Ectodermal cell (in vitro differentiated cells): ENCODE results near the gene PIGC.

Source experiments
- H3K27ac ChIP-seq: 2 replicates; pipeline ENCODE4 v1.7.0; 2013; ENCODE audit warnings: mild to moderate bottlenecking, low read depth, low read length; ENCODE audit not compliant: insufficient read depth, poor library complexity, severe bottlenecking
- H3K27me3 ChIP-seq: 2 replicates; pipeline ENCODE4 v1.7.0; 2013; ENCODE audit warnings: mild to moderate bottlenecking, low read length; ENCODE audit not compliant: insufficient read depth, control insufficient read depth, poor library complexity, severe bottlenecking
- H3K36me3 ChIP-seq: one replicate; pipeline ENCODE4 v1.7.0; 2013; ENCODE audit warnings: low read length; ENCODE audit not compliant: control insufficient read depth, insufficient read depth
- H3K4me1 ChIP-seq: one replicate; pipeline ENCODE4 v1.7.0; 2013; ENCODE audit warnings: low read length; ENCODE audit not compliant: control insufficient read depth, insufficient read depth
- H3K4me3 ChIP-seq: 2 replicates; pipeline ENCODE4 v1.7.0; 2013; ENCODE audit warnings: low read depth, low read length, control low read depth; ENCODE audit not compliant: insufficient read depth
- H3K9me3 ChIP-seq: 2 replicates; pipeline ENCODE4 v1.7.0; 2013; ENCODE audit warnings: mild to moderate bottlenecking, low read length, moderate library complexity; ENCODE audit not compliant: control insufficient read depth
- WGBS, 2 experiments: methylation state at CpG; one replicate each; pipeline ENCODE4 v1.1.7; 2013; ENCODE audit warnings: missing lambda C conversion rate in 2 of 2; 5-methylcytosine and 5-hydroxymethylcytosine counted together

Gene PIGC

DNA sequence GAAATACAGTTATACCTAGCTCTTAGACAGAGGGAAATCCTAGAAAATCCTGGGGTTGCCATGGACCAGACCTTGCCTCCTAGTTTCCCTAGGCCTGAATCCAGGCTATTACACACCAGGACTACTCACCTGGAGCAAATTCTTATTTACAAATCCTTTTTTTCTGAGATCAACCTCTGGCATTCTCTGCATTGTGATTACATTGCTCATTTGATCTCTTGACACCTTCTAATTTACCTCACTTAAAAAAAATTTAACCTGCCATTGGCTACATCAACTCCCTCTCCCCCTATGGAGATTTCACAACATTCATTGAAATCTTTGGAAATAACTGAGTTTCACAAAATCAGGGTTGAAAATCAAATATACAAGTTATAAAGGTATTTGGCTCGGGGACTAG lies 26.3 kb downstream of the PIGC start:
- WGBS, 2 experiments = 92 to 100% methylated on average over 1 of the region's 1 CpG
- no peak overlapping the region for H3K4me3 ChIP-seq
- H3K27ac ChIP-seq = peak overlapping the region; percentile 46
- no peaks in the 10 kb centered on the region for H3K27me3 ChIP-seq
- H3K9me3 ChIP-seq = no peaks in the 10 kb centered on the region
- peaks cover 4% of the 10 kb centered on the region for H3K4me1 ChIP-seq
- no peaks in the 10 kb centered on the region for H3K36me3 ChIP-seq

DNA sequence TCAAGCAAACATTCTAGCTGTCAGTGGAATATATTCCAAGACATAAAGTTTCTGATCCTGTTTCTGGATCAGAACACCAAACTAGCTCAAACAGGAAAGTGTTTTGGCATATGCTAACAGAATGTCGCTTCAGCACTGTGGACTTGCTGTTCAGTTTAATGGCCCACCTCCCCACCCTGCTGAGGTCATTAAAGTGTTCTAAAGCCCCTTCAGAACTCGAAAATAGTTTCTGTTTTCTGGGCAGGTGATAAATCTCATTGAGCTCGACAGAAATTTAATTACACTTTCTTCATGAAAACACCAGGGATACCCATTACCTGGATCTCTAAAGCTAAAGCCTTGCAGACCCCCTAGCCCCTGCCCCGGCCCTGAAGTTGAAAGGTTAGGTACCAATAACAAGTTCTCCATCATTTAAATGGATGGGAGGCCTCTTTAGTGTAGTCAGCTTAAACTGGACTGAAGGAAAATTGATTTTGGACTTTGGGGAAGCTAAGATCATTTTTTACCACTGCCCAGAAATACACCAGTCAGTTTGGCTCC lies 27.3 kb downstream of the PIGC start:
- Histone ChIP-seq H3K4me1 (peaks cover under 1% of the 10 kb centered on the region), H3K4me3 (no peak overlapping the region), H3K36me3 (no peaks in the 10 kb centered on the region), H3K27ac (no peak overlapping the region), H3K27me3 (no peaks in the 10 kb centered on the region), H3K9me3 (no peaks in the 10 kb centered on the region)
- WGBS, 2 experiments = 88 to 89% methylated on average over 4 of the region's 4 CpGs

DNA sequence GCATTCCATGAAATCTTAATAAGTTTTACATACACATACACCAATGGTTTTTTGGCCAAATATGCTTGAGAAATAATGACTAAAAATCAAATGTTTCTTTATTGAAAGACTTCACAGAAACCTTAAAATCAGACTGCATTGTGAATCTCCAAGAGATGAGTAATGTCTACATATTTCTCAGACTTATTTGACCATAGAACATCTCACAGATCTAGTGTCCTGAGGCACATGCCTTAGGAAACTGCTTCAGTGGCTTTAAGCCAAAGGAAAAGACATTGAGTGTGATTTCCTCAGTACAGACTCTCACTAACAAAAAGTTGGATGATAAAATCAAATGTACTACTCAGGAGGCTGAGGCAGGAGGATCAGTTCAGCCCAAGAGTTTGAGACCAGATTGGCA lies 29.5 kb downstream of the PIGC start:
- Histone ChIP-seq H3K9me3 (no peaks in the 10 kb centered on the region), H3K27me3 (no peaks in the 10 kb centered on the region), H3K36me3 (no peaks in the 10 kb centered on the region), H3K27ac (no peak overlapping the region), H3K4me1 (no peaks in the 10 kb centered on the region), H3K4me3 (no peak overlapping the region)

DNA sequence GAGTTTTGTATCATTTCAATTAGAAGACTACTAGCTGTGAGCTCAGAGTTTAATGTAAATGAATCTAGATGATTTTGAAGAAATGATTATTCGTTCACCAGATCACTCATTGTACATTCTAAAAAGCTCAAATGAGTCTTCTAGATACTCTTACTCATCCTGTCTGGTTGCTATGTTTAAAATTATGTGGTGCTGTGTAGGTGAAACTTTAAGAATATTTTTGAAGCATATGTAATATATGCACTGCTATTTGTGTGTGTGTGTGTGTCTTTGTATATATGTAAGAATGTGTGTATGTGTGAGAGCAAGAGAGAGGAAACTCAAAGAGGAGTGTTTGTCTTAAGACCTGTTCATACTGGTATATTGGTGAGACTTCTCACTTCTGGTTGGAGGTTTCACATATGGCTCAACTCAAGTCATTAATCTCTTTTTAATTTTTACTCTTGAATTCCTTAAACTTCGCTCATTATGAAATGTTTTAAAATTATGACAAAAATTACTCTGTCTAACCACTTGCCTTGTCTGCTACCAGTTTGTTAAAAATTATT lies 32.0 kb downstream of the PIGC start:
- 86% methylated on average over 1 of the region's 2 CpGs; no CpG with 5 or more reads in 1 of the 2 experiments for WGBS, 2 experiments
- H3K4me1 ChIP-seq = no peaks in the 10 kb centered on the region
- H3K36me3 ChIP-seq = no peaks in the 10 kb centered on the region
- no peak overlapping the region for H3K4me3 ChIP-seq
- no peak overlapping the region for H3K27ac ChIP-seq
- H3K27me3 ChIP-seq = no peaks in the 10 kb centered on the region
- no peaks in the 10 kb centered on the region for H3K9me3 ChIP-seq

DNA sequence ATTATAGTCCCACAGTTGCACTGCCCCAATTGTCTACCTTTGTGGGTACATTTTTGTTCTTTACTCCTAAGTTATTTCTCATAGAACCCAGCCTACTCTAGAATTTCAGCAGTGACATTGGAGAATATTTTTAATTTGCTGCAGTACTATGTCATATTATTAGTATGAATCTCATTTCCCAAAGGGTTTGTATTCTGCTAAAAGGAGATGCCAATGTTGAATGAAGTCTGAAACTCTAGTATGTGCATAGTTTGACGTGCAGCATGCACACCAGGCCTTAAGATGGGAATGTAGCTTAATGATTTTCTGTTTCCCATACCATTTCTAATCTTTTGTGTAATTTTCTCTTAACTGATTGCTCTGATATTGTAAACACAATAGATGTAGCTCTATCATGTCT lies 33.8 kb downstream of the PIGC start:
- Histone ChIP-seq H3K4me3 (no peak overlapping the region), H3K4me1 (no peaks in the 10 kb centered on the region), H3K9me3 (no peaks in the 10 kb centered on the region), H3K27ac (no peak overlapping the region), H3K27me3 (no peaks in the 10 kb centered on the region), H3K36me3 (no peaks in the 10 kb centered on the region)
- 83 to 100% methylated on average over 1 of the region's 1 CpG for WGBS, 2 experiments

DNA sequence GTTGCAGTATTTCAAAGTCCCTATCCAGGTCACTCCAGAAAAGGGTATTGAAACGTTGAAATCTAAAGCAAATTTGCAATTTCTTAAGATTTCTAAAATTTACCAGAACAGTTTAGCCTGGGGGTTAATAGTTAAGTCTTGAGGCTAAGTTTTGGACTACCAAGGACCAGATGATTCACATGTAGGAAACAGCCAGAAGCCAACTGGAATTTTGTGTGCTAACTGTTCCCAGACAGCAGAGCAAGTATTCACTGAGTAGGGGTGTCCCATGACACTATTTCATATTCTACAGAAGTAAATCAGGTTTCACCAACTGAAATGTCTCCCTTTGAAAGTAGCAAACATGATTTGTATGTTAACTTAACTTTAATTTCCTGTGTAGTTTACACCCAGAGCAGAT lies 34.9 kb downstream of the PIGC start:
- no peaks in the 10 kb centered on the region for H3K4me1 ChIP-seq
- H3K4me3 ChIP-seq = no peak overlapping the region
- H3K9me3 ChIP-seq = no peaks in the 10 kb centered on the region
- no peaks in the 10 kb centered on the region for H3K27me3 ChIP-seq
- H3K27ac ChIP-seq = no peak overlapping the region
- 95 to 100% methylated on average over 1 of the region's 1 CpG for WGBS, 2 experiments
- H3K36me3 ChIP-seq = no peaks in the 10 kb centered on the region

DNA sequence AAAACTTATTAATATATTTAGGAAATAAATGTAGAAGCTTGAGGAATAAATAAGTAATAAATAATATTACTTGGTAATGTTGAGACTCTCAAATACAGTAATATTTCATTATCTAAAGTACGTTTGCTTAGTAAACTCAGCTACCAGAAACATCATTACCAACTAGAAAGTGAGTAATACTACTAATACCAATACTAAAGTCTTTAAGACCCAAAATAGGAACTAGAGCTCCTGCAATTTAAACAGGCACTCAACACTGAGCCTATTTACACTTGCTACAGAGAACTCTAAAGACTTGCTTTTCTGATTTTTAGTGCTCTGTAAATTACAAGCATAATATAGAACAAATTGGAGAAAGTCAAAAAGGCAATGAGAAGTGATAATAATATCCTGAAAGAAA lies 36.9 kb downstream of the PIGC start:
- Histone ChIP-seq H3K36me3 (no peaks in the 10 kb centered on the region), H3K9me3 (no peaks in the 10 kb centered on the region), H3K27me3 (no peaks in the 10 kb centered on the region), H3K4me3 (no peak overlapping the region), H3K4me1 (no peaks in the 10 kb centered on the region), H3K27ac (no peak overlapping the region)
- WGBS, 2 experiments = 86 to 92% methylated on average over 1 of the region's 1 CpG

DNA sequence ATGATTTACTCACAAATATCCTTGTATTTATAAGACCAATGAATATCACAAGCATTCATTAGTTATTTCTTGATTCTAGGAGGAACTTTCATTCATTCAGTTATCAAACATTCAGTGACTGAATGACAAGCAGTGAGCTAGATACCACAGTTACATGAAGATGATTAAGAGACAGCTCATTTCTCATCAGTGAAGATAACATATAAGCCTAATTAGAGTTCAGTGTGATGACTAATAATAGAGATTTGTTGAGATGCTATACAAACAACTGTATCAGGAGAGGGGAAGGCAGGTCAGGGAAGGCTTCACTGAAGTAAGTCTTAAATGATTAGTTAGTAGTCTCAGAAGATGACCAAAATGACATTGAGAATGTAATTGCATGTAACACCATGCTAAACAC lies 38.0 kb downstream of the PIGC start:
- Histone ChIP-seq H3K27ac (no peak overlapping the region), H3K4me1 (no peaks in the 10 kb centered on the region), H3K27me3 (no peaks in the 10 kb centered on the region)

DNA sequence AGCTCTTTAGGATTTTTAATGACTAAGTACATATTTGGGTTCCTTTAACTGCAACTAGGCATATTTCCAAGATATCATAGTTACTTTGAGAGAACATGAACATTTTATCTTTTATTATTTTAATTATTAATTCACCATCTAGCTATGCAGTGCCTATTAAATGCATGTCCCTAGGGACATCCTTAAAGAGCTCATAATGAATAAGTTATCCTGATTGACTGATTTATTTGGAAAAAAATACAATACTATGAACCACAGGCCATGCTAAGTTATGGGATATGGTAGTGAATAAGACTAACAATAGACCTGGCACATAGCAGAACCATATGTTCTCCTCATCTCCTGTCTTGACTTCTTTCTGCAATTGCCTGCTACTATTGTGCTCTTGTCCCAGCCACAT lies 39.7 kb downstream of the PIGC start:
- Histone ChIP-seq H3K36me3 (no peaks in the 10 kb centered on the region), H3K27ac (no peak overlapping the region), H3K27me3 (no peaks in the 10 kb centered on the region), H3K9me3 (no peaks in the 10 kb centered on the region), H3K4me3 (no peak overlapping the region), H3K4me1 (no peaks in the 10 kb centered on the region)

More for the DNA sequence above, 38.0 kb downstream of the PIGC start:
- Histone ChIP-seq H3K36me3 (no peaks in the 10 kb centered on the region), H3K9me3 (no peaks in the 10 kb centered on the region), H3K4me3 (no peak overlapping the region)

DNA sequence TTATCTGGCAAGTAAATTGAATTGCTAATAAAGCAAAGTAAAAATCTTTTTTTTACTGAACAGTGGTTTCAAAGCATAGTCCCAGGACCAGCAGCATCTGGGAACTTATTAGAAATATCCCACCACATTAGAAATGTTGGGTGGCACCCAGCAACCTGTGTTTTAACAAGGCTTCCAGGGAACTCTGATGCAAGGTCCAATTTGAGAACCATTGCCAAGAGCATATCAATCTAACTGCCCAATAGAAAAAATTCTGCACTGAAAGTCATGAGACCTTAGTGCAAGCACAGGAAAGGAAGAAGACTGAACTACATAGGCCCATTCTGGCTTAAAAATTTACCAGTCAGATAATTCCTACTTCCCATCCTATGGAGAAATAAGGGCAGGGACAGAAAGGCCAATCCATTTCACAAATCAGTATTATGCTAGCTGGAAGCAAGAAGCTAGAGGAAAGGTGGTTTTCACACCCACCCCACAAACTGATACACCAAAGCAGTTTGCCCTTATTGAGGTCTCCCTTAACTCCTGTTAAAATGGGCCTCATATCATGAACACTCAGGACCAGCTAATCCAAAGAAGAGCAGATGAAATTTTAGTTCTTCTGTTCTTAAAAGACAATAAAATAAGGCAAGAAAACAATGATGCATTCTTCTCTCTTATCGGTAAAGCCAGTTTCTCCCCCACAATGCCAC lies 40.8 kb downstream of the PIGC start:
- 82 to 94% methylated on average over 1 of the region's 1 CpG for WGBS, 2 experiments
- Histone ChIP-seq H3K4me3 (no peak overlapping the region), H3K4me1 (no peaks in the 10 kb centered on the region), H3K36me3 (no peaks in the 10 kb centered on the region), H3K27me3 (no peaks in the 10 kb centered on the region), H3K9me3 (no peaks in the 10 kb centered on the region), H3K27ac (no peak overlapping the region)
